LNCaP clone FGC (cell line): ENCODE measurements around the gene WDFY2.
"Not testable (repeated sequence)": the region's sequence is repeated elsewhere in the genome, so short reads cannot be mapped to it uniquely, and the experiment has no call there.

Experiments
- DNase-seq: peaks from one replicate; pipeline ENCODE4 v3.0.0-alpha.2; 2011; ENCODE audit warnings: low read depth
- H3K4me3 ChIP-seq: 2 replicates; pipeline ENCODE4 v1.5.1; 2011; ENCODE audit warnings: mild to moderate bottlenecking, low read depth, low read length, control low read depth
- CTCF ChIP-seq: IDR thresholded peaks from 2 replicates; pipeline ENCODE4 v1.5.1; 2012; ENCODE audit warnings: mild to moderate bottlenecking; ENCODE audit not compliant: control insufficient read depth, insufficient read depth; ENCODE audit errors: extremely low read depth

WDFY2 gene

GRCh38 chr13:51556740-51557139 is 27.5 kb upstream of the WDFY2 start:
- no peak for TF ChIP-seq CTCF
- no peak overlapping the region for H3K4me3 ChIP-seq
- no peak for DNase-seq

DNA sequence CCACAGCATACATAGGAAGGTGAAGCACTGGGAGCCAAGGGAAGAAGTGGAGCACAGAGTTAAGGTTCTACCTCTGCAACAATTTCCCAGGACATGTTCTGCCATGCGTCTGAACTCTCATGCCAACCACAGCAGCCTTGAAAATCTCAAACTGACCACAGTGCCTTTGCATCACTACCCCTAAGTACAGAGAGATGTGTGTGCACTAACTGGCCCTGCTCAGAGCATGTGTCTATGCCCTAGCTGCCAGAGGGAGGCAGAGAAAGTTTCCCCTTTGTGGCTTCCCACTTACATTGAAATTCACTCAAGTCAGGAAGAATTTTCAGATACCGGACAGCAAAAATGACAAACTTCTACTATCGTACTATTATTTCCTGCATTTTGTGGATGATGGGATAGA is 26.8 kb upstream of the WDFY2 start:
- no peak for TF ChIP-seq CTCF
- H3K4me3 ChIP-seq: no peak overlapping the region
- DNase-seq: no peak

DNA sequence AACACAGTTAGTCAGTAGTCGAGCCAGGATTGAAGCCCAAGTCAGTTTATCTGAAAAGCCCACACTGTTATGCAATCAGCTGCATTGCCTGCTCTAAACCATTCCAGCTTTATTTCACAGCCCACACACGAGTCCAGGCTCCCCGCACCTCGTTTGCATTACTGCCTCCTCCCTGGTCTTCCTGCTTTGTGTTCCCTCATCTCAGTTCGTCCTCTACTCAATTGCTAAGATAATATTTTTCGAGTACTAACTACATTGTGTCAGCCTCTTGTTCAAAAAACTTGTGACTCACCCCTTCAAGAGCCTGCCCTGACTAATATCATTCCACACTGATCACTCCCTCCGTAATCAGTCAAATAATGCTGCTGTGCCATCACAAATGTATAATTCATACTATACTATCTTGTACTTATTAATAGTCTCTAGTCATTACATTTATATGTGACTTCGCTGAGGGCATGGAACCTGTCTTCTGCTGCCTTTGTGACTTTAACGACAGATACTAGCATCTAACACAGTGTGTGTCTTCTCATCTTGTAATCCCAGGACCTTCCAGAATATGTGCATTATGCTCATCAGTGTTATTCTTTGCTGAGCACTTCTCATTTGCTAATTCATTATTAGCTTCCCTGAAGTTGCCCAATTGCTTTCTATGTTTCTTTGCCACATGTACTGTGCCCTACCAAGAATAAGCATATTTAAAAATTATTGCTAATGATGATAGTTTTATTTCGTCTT is 26.2 kb upstream of the WDFY2 start:
- no peak for DNase-seq
- no peak for TF ChIP-seq CTCF
- no peak overlapping the region for H3K4me3 ChIP-seq

- no peak for TF ChIP-seq CTCF
- H3K4me3 ChIP-seq: no peak overlapping the region
- no peak for DNase-seq
Observed at GRCh38 chr13:51559946-51560735, 24.1 kb upstream of the WDFY2 start.

- no peak for TF ChIP-seq CTCF
- DNase-seq: no peak
- no peak overlapping the region for H3K4me3 ChIP-seq
Observed at GRCh38 chr13:51562011-51562671, 22.1 kb upstream of the WDFY2 start.

DNA sequence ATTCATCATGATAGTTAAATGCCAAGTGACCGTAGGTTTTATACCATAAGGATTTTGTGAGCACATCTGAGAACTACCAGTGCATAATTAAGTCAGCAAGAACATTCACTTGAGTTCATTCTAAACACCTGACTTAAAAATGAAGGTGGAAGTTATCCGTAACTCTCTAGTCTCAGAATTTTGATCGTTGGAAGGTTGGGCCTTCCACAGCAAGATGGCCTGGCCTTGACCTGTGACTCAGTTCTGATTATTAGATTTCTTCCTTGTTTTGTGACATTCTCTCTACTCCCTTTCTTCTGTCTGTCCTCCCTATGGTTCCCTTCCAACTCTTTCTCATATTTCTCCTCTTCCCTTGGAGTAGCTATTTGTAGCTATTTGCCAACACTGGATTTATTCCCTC is 20.0 kb upstream of the WDFY2 start:
- no peak for DNase-seq
- TF ChIP-seq CTCF: no peak
- no peak overlapping the region for H3K4me3 ChIP-seq

GRCh38 chr13:51564671-51565070 is 19.6 kb upstream of the WDFY2 start:
- no peak for TF ChIP-seq CTCF
- no peak for DNase-seq
- no peak overlapping the region for H3K4me3 ChIP-seq

- not testable (repeated sequence) for H3K4me3 ChIP-seq, DNase-seq
Observed at GRCh38 chr13:51569001-51569400, 15.3 kb upstream of the WDFY2 start.
